Esophagus squamous epithelium (tissue), 5 donors: Measurements from ENCODE around the gene HEXIM1. TPM values are rescaled to one million over a fixed set of nuclear protein-coding genes. Genes with fewer than 3 reads are reported as not detected.

Source experiments
- DNase-seq: peaks from one replicate; lab custom pipeline; 2025; lab: John Stamatoyannopoulos, UW
- H3K27ac ChIP-seq, 4 donors: fragments of 200-600 bp; sonication (generic); one replicate each; pipeline ENCODE4 v1.5.1; 2016 to 2019; ENCODE audit warnings: mild to moderate bottlenecking in 1 of 4
- H3K27me3 ChIP-seq, 4 donors: fragments of 200-600 bp; sonication (generic); 1 replicate in 3 of 4; 2 replicates in 1 of 4; pipeline versions ENCODE4 v1.5.1 to v1.6.0; 2017 to 2021; ENCODE audit warnings: antibody characterized with exemption in 1 of 4
- H3K36me3 ChIP-seq, 3 donors: fragments of 200-600 bp; sonication (generic); one replicate each; pipeline ENCODE4 v1.5.1; 2016 to 2019
- H3K4me1 ChIP-seq, 3 donors: fragments of 200-600 bp; sonication (generic); one replicate each; pipeline ENCODE4 v1.5.1; 2017 to 2019
- H3K4me3 ChIP-seq, 4 donors: fragments of 200-600 bp; sonication (generic); 1 replicate in 3 of 4; 2 replicates in 1 of 4; pipeline ENCODE4 v1.5.1; 2016 to 2019; ENCODE audit warnings: mild to moderate bottlenecking in 2 of 4, moderate library complexity in 1 of 4
- H3K9me3 ChIP-seq, 3 donors: fragments of 200-600 bp; sonication (generic); one replicate each; pipeline ENCODE4 v1.5.1; 2016 to 2019
- POLR2A ChIP-seq, 4 donors: fragments of 450-650 bp; IDR thresholded peaks; one replicate each; pipeline ENCODE4 v1.6.1; 2017; ENCODE audit warnings: antibody characterized with exemption in 4 of 4, mild to moderate bottlenecking in 4 of 4, moderate library complexity in 3 of 4
- WGBS, 2 donors: methylation state at CpG; one replicate each; pipeline ENCODE4 v1.1.5; 2018; 5-methylcytosine and 5-hydroxymethylcytosine counted together
- intact Hi-C: fragments of 100-400 bp; cut with DNase I; formaldehyde crosslinking; loops from one replicate; pipeline ENCODE4 v1.15.0; 2022
- total RNA-seq, 4 donors: library from RNA; depleted of rRNA; stranded (reverse); fragments of >200 nt; gene quantifications; one replicate each; pipeline ENCODE4 v1.1.0, GENCODE V29; 2016
- TF ChIP-seq, protein P1 (sequence below), 6 experiments: fragments of 450-650 bp in 4 of 6; fragments of 200-600 bp in 2 of 6; sonication (generic) in 2 of 6; IDR thresholded peaks; one replicate each; pipeline ENCODE4 v1.5.1; 2016 to 2019; ENCODE audit warnings: antibody characterized with exemption in 6 of 6, mild to moderate bottlenecking in 4 of 6, moderate library complexity in 4 of 6
- donor health status: DM: yes; HTN: yes; CAD: no.

Gene HEXIM1
- total RNA-seq, 4 donors from 2014 or later: 19.8 to 28.4 (median 25.3) TPM

DNA sequence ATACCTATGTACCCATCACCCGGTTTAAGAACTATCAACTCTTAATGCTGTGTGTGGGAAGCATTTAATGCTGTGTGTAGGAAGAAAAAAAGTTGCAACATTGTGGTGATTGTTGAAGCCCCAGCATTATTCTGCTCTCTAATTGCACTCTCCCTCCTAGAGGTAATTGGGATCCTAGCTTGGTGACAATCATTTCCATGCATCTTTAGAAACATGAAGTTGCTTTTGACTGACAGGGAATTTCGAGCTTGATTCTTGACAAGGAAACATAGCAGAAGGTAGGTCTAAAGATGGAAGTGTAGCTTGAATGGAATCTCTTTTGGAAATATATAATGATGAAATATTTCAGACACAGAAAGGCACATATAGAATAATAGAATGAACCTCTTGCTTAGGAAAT is 40.7 kb downstream of the HEXIM1 start:
- no peak for TF ChIP-seq POLR2A (IDR thresholded peaks at IDR 0.05)
- TF ChIP-seq, protein P1, sequence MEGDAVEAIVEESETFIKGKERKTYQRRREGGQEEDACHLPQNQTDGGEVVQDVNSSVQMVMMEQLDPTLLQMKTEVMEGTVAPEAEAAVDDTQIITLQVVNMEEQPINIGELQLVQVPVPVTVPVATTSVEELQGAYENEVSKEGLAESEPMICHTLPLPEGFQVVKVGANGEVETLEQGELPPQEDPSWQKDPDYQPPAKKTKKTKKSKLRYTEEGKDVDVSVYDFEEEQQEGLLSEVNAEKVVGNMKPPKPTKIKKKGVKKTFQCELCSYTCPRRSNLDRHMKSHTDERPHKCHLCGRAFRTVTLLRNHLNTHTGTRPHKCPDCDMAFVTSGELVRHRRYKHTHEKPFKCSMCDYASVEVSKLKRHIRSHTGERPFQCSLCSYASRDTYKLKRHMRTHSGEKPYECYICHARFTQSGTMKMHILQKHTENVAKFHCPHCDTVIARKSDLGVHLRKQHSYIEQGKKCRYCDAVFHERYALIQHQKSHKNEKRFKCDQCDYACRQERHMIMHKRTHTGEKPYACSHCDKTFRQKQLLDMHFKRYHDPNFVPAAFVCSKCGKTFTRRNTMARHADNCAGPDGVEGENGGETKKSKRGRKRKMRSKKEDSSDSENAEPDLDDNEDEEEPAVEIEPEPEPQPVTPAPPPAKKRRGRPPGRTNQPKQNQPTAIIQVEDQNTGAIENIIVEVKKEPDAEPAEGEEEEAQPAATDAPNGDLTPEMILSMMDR (IDR thresholded peaks at IDR 0.05): no peak
- 71 to 86% methylated on average over 2 of the region's 2 CpGs for WGBS, 2 donors
- no peak overlapping the region for H3K4me3 ChIP-seq
- no peaks in the 10 kb centered on the region for H3K4me1 ChIP-seq
- H3K9me3 ChIP-seq: no peaks in the 10 kb centered on the region
- no peak for DNase-seq
- intact Hi-C loops: no loop called here
- no peaks in the 10 kb centered on the region for H3K27me3 ChIP-seq
- no peak overlapping the region for H3K27ac ChIP-seq
- H3K36me3 ChIP-seq: no peaks in the 10 kb centered on the region

- no peak for DNase-seq
- TF ChIP-seq, protein P1 (IDR thresholded peaks at IDR 0.05): no peak
- TF ChIP-seq POLR2A (IDR thresholded peaks at IDR 0.05): no peak
- no peaks in the 10 kb centered on the region for H3K9me3 ChIP-seq
- no peaks in the 10 kb centered on the region for H3K36me3 ChIP-seq
- H3K27me3 ChIP-seq: no peaks in the 10 kb centered on the region
- intact Hi-C loops: no loop called here
- WGBS, 2 donors: 65 to 74% methylated on average over 11 of the region's 11 CpGs
- no peaks in the 10 kb centered on the region for H3K4me1 ChIP-seq
- no peak overlapping the region for H3K4me3 ChIP-seq
- H3K27ac ChIP-seq: no peak overlapping the region
Observed at GRCh38 chr17:45190503-45191255, 42.4 kb downstream of the HEXIM1 start.

DNA sequence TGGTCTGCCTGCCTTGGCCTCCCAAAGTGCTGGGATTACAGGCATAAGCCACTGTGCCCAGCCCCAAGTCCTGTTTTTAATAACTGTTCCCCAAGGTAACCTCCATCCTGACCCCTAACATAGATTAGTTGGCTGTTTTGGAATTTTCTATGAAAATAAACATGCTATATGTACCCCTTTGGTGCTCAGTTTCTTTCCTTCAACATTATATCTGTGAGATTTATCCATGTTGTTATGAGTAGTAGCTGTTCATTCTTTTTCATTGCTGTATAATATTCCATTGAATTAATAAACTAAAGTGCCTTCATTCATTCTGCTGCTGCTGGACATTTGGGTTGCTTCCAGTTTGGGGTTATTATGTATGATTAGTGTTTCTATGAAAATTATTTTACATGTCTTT is 47.1 kb downstream of the HEXIM1 start:
- Histone ChIP-seq H3K27ac (no peak overlapping the region), H3K36me3 (no peaks in the 10 kb centered on the region), H3K4me3 (no peak overlapping the region), H3K27me3 (no peaks in the 10 kb centered on the region), H3K4me1 (peaks cover 3 to 20% (median 3%) of the 10 kb centered on the region in 3 donors), H3K9me3 (no peaks in the 10 kb centered on the region)
- no peak for DNase-seq
- intact Hi-C loops: no loop called here
- TF ChIP-seq POLR2A (IDR thresholded peaks at IDR 0.05): no peak
- TF ChIP-seq, protein P1 (IDR thresholded peaks at IDR 0.05): no peak

DNA sequence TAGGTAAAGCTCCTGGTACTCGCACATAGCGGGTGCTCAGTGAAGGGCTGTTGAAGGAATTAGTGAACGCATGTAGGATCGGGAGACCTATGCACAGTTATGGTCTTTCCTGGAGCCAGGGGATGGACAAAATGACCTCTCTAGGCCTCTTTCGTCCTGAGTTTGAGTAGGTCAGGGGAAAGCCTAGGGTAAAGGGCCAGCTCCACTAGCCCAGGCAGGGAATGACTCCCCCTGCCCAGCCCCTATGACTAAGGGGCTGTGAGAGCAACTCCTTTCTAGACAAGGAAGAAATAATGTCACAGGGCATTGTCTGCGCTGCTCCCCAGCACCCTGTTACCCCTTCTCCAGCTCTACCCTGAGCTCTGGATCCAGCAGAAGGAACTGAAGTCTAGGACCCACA is 48.8 kb downstream of the HEXIM1 start:
- no peak for DNase-seq
- Histone ChIP-seq H3K36me3 (no peaks in the 10 kb centered on the region), H3K9me3 (no peaks in the 10 kb centered on the region), H3K27ac (peak overlapping the region in 3 of 4 donors; percentile 49 to 62 (median 60)), H3K4me3 (no peak overlapping the region), H3K27me3 (no peaks in the 10 kb centered on the region), H3K4me1 (peaks cover 10 to 37% (median 14%) of the 10 kb centered on the region in 3 donors)
- intact Hi-C loops: loop anchor here (1.0 kb wide), 1 partner anchor 62 kb away; the partner anchor contains the start of gene ACBD4
- WGBS, 2 donors: 53 to 72% methylated on average over 5 to 6 of the region's 6 CpGs
- TF ChIP-seq, protein P1 (IDR thresholded peaks at IDR 0.05): no peak
- TF ChIP-seq POLR2A (IDR thresholded peaks at IDR 0.05): no peak

- Histone ChIP-seq H3K27me3 (no peaks in the 10 kb centered on the region), H3K4me3 (peak overlapping the region in 2 of 4 donors; percentile 14 to 24), H3K36me3 (no peaks in the 10 kb centered on the region), H3K4me1 (peaks cover 10 to 39% (median 14%) of the 10 kb centered on the region in 3 donors), H3K9me3 (no peaks in the 10 kb centered on the region), H3K27ac (peak overlapping the region; percentile 35 to 62 (median 54))
- peak; percentile 39 for DNase-seq
- 2 to 3% methylated on average over 6 to 12 of the region's 16 CpGs for WGBS, 2 donors
- intact Hi-C loops: loop anchor here (1.0 kb wide), 1 partner anchor 62 kb away; the partner anchor contains the start of gene ACBD4
- TF ChIP-seq, protein P1 (IDR thresholded peaks at IDR 0.05): peak; percentile 98 to 99 (median 99)
- TF ChIP-seq POLR2A (IDR thresholded peaks at IDR 0.05): no peak
Observed at GRCh38 chr17:45197555-45198334, 49.5 kb downstream of the HEXIM1 start.
